GM12891 (cell line): ENCODE data around the gene ZBTB14.
A peak's percentile ranks its signal among the peaks of the same experiment; 100 is the strongest.

ENCODE experiments used
- DNase-seq: peaks from one replicate; pipeline ENCODE4 v3.0.0; 2011; ENCODE audit warnings: low spot score; ENCODE audit not compliant: insufficient read length
- FAIRE-seq: peaks from 2 replicates; lab custom pipeline; 2011; peaks lifted over from hg19 to GRCh38; lab: Jason Lieb, UNC
- PAX5 ChIP-seq: IDR thresholded peaks from 2 replicates; pipeline ENCODE4 v1.6.1; 2011; ENCODE audit warnings: low read length, moderate library complexity, mild to moderate bottlenecking; ENCODE audit not compliant: insufficient read depth, severe bottlenecking
- POLR2A ChIP-seq: IDR thresholded peaks from 2 replicates; pipeline ENCODE4 v1.6.1; 2011; ENCODE audit warnings: low read depth, low read length, control low read depth
- POLR2AphosphoS5 ChIP-seq: IDR thresholded peaks from 2 replicates; pipeline ENCODE4 v1.6.1; 2011; ENCODE audit warnings: low read depth, low read length, control low read depth
- POU2F2 ChIP-seq: IDR thresholded peaks from 2 replicates; pipeline ENCODE4 v1.6.1; 2011; ENCODE audit warnings: low read depth, mild to moderate bottlenecking, control low read depth, low read length, moderate library complexity
- SPI1 ChIP-seq: IDR thresholded peaks from 2 replicates; pipeline ENCODE4 v1.6.1; 2011; ENCODE audit warnings: low read depth, low read length, control low read depth
- TAF1 ChIP-seq: IDR thresholded peaks from 2 replicates; pipeline ENCODE4 v1.6.1; 2011; ENCODE audit warnings: low read depth, low read length, control low read depth

Gene ZBTB14

DNA sequence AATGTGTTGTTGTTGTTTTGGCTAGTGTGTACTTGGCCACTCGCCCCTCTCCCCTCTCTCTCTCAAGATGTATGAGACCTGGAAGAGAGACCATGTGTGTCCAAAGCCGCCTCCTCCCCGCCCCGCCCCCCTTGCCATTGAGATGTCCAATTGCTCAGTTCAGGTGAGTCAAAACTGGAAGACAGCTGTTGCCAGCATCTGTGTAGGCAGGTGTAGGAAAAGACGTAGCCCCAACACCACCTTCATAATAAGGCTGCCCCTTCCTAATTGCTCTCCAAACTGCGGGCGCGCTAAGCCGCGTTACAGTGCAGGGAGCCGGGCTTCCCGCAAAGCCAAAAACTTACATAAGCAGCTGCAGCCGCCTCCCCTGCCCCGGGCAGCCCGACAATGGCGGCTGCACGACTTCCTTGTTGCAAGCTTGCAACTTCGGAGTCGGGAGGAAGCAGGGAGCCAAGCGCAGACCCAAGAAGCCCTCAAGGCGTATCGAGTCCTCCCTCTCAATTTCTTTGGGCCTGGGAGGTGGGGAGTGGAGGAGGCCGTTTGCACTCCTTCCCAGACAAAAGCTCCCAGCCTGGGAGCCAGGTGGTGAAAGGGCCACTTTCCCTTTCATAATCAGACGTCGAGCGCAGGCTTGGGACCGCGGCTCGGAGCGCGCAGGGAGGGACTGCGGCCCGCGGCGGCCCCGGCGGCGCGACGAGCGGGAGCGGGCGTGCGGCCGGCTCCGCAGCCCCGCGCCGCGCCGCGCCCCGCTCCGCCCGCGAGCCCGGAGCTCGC lies 882 bp downstream of the ZBTB14 start:
- DNase-seq (peak; percentile 22), FAIRE-seq (no peak)
- TF ChIP-seq POLR2A (peak; percentile 54; the same call in 1 of the 2 replicates), SPI1 (no peak), POLR2AphosphoS5 (peak; percentile 29; the same call in 1 of the 2 replicates)

DNA sequence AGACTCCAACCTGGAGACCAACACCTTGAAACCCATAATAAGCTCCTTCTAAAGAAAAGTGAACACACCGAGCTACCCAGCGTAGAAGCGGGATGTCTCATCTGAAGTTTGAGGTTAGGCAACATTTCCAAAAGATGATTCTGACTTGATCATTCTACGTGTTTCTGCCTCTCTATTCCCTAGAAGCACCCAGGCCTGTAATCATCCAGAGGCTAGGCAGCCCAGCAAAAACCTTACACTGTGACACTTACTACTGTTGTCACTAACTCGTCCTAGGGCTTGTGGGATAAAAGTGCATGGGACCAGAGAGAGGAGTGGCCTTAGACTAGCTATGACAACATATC lies 1.4 kb downstream of the ZBTB14 start:
- FAIRE-seq, result peak; percentile 26

DNA sequence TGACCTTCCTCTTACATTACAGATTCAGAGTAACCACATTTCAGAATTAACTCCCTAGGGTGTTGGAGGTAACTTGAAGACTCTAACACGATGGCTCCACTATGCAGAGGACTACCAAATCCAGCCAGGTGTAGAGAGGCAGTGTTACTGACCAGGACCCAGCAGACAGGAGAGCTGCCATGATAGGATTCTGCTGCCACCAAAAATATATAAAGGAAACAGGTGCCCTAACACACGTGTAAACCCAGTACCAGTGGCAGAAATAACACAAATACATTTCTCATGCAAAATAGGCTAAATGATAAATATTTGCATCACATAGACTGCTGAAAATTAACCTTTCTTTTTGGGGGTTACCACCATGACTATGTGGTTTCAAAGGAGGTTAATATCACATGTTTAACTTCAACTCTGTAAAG lies 7.0 kb downstream of the ZBTB14 start:
- no peak for FAIRE-seq
- no peak for DNase-seq
- no peak for TF ChIP-seq POLR2AphosphoS5
- TF ChIP-seq PAX5, result no peak
- TF ChIP-seq TAF1, result no peak
- no peak for TF ChIP-seq POLR2A
- no peak for TF ChIP-seq POU2F2
- no peak for TF ChIP-seq SPI1

More for the DNA sequence above, 1.4 kb downstream of the ZBTB14 start:
- no peak for DNase-seq
- TF ChIP-seq SPI1 (no peak), POU2F2 (no peak), POLR2A (no peak), POLR2AphosphoS5 (no peak)

DNA sequence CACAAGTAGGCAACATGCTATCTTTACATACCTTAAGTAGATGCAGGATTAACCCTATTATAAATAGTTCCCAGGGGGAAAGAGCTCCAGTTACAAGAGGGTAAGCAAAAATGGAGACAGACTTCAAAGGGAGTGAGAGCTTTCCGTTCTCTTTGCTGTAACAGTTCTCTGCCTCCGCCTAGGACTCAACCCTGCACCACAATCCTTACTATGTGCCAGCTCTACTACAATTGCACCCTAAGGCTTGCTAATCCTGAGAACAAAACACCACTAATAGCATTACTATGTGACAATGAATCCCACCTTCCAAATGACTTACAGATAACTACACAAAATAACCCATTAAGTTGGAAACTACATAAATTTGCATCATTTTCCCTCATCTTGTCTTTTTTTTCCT lies 7.7 kb downstream of the ZBTB14 start:
- no peak for FAIRE-seq

DNA sequence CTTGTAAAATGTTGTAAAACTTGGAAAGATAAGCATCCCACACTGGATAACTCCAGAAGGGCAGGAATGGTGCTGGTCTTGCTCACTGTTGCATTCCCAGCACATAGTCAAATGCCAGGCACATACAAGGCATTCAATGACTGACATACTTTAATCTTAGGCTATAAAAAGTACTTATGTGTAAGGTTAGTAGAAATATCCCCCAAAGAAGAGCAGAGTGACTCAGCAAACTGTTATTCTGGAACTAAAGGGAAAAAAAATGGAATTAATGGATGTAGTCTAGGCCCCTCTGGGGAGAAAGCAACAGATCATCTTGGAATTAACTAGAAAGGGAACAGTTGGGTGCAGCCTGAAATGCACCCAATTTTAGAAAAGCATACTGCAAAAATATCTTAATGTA lies 9.0 kb downstream of the ZBTB14 start:
- no peak for DNase-seq
- FAIRE-seq, result no peak
- TF ChIP-seq TAF1 (no peak), POU2F2 (no peak), POLR2A (no peak), SPI1 (no peak), POLR2AphosphoS5 (no peak), PAX5 (no peak)

More for the DNA sequence above, 7.7 kb downstream of the ZBTB14 start:
- TF ChIP-seq SPI1 (no peak), POLR2AphosphoS5 (no peak), POU2F2 (no peak), POLR2A (no peak), TAF1 (no peak), PAX5 (no peak)
- no peak for DNase-seq

DNA sequence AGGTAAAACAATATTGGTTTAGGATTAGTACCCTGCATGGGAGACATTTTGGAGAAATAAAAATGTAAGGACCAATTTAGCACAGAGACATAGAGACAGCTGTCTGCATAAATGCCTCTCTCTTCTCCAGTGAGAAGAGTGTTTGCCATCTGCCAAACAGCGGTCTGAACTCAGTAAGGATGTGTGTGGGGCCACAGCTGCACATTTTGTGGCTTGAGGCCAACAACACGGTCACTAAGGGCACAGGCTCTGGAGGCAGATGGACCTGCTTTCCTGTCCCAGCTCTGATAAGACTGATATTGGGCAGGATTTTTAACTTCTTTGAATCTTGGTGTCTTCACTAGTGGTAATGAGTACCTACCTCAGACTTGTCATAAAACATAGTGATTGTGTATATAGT lies 10.2 kb downstream of the ZBTB14 start:
- no peak for FAIRE-seq
- TF ChIP-seq POLR2A, result no peak
- TF ChIP-seq POLR2AphosphoS5, result no peak
- no peak for TF ChIP-seq SPI1
- TF ChIP-seq TAF1, result no peak
- TF ChIP-seq POU2F2, result no peak
- TF ChIP-seq PAX5, result no peak
- no peak for DNase-seq

DNA sequence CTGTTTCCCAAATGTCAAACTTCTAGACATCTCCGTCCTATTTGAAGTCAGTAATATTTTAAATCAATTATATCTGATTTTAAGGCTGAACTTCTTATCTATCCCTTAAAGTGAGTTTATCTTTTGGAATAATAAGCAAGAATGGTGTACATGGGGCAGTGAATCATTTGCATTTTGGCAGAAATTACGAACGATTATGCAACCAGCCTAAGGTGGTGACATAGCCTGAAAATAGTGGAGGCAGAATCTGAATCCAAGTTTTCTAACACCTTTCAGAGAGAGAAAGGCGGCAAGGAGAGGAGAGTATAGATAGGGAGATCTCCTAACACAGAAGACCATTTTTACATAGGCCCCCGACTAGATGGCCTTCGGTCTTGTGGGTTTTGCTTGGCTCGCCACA lies 10.7 kb downstream of the ZBTB14 start:
- DNase-seq (no peak), FAIRE-seq (no peak)
- no peak for TF ChIP-seq POLR2AphosphoS5
- no peak for TF ChIP-seq POU2F2
- TF ChIP-seq PAX5, result no peak
- no peak for TF ChIP-seq SPI1
- TF ChIP-seq POLR2A, result no peak
- TF ChIP-seq TAF1, result no peak

DNA sequence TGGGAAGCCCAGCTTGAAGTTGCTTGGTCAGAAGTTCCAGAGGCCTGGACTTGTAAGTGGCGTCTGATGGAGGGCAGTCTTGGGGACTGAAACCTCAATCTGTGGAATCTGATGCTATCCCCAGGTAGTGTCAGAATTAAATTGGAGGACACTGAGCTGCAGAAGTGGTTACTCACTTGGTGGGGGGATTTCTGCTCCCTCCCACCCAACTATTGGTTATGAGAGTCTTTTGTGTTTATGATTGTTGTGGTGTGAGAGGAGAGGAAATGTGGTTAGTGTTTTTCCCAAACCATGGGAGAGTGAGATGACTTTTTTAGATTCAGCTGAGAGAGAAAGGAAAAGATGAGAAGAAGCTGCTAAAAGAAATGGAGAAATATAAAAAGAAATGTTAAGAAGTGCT lies 12.8 kb downstream of the ZBTB14 start:
- no peak for TF ChIP-seq SPI1
- no peak for TF ChIP-seq PAX5
- no peak for TF ChIP-seq POLR2A
- TF ChIP-seq POU2F2, result no peak
- FAIRE-seq, result no peak
- DNase-seq, result no peak

DNA sequence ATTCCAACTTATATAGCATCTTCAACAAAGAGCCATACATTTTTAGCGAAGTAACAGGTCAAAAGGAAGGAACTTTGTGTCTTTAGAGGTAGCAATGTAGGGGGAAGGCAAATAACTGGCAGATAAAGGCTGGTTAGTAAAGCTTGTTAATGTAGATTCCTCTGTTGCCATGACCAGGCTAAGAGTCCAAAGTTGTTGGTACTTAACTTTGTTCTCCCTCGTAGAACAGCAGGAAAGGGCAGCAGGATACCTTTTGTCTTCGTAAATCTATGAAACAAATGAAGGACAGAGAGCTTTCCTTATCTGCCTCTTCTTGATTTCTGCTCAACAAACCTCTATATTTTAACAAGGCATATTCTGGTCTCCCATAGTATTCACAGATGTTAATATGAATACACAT lies 18.6 kb downstream of the ZBTB14 start:
- no peak for TF ChIP-seq POLR2AphosphoS5
- TF ChIP-seq PAX5, result no peak
- no peak for TF ChIP-seq POU2F2
- no peak for TF ChIP-seq POLR2A
- TF ChIP-seq TAF1, result no peak
- TF ChIP-seq SPI1, result no peak
- FAIRE-seq (no peak), DNase-seq (no peak)

DNA sequence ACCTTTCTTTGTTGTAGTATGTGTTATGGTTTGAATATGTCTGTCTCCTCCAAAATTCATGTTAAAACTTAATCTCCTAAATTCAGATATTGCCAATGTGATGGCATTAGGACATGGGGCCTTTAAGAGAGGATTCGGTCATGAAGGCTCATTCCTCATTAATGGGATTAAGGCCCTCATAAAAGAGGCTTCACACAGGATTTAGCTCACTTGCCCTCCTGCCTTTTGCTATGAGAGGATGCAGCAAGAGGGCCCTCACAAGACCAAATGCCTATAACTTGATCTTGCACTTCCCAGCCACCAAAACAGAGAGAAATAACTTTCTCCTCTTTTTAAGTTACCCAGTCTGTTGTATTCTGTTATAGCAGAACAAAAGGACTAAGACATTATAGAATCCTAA lies 19.7 kb downstream of the ZBTB14 start:
- FAIRE-seq (no peak), DNase-seq (no peak)
- TF ChIP-seq POLR2A (no peak), PAX5 (no peak)

DNA sequence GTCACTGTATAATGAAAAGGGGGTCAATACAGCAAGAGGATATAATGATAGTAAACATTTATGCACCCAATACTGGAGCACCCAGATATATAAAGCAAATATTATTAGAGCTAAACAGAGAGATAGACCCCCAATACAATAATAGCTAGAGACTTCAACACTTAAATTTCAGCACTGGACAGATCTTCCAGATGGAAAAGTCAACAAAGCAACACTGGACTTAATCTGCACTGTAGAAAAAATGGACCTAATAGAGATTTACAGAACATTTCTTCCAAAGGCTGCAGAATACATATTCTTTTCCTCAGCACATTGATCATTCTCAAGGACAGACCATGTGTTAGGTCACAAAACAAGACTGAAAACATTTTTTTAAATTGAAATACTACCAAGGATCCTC lies 26.7 kb downstream of the ZBTB14 start:
- DNase-seq (no peak), FAIRE-seq (no peak)
- TF ChIP-seq POLR2AphosphoS5, result no peak
- no peak for TF ChIP-seq POLR2A
- TF ChIP-seq TAF1, result no peak
- no peak for TF ChIP-seq SPI1
- TF ChIP-seq PAX5, result no peak
- TF ChIP-seq POU2F2, result no peak
